Panc1 (cell line): ENCODE results near the gene GGA1. TPM values are rescaled to one million over a fixed set of nuclear protein-coding genes. Genes with fewer than 3 reads are reported as not detected.

Experiments
- ATAC-seq: fragments of 200-7000 bp; cut with Tn5 transposase; 2 replicates; pipeline ENCODE4 v1.9.1; 2020; ENCODE audit warnings: mild to moderate bottlenecking, moderate library complexity
- BruUV-seq: library from RNA; stranded (reverse); fragments of 400-500 nt; replicated peaks from 2 replicates; lab custom pipeline; 2021; lab: Mats Ljungman, UMichigan
- CTCF ChIA-PET: fragments of 300-600 bp; sonication (Branson Sonifier 250); formaldehyde crosslinking; loops from one replicate; lab custom pipeline; 2022; ENCODE audit warnings: antibody characterized with exemption; lab: Charles Lee
- POLR2A ChIA-PET: fragments of 300-600 bp; sonication (Branson Sonifier 250); formaldehyde crosslinking; loops from one replicate; lab custom pipeline; 2022; ENCODE audit warnings: antibody characterized with exemption; lab: Charles Lee
- DNase-seq: peaks from one replicate; pipeline ENCODE4 v3.0.0-alpha.2; 2010; ENCODE audit warnings: low read depth, low spot score
- H3K27ac ChIP-seq: 2 replicates; pipeline ENCODE4 v1.5.1; 2011; ENCODE audit warnings: mild to moderate bottlenecking, low read length, inconsistent platforms
- H3K27me3 ChIP-seq: fragments of 200-500 bp; sonication (Bioruptor generic); 2 replicates; pipeline ENCODE4 v1.6.0; 2014; ENCODE audit warnings: low read length, inconsistent platforms; ENCODE audit not compliant: control insufficient read depth, insufficient read depth
- H3K36me3 ChIP-seq: fragments of 200-500 bp; sonication (Bioruptor generic); 2 replicates; pipeline ENCODE4 v1.5.1; 2014; ENCODE audit warnings: inconsistent platforms, mild to moderate bottlenecking, low read length, moderate library complexity; ENCODE audit not compliant: control insufficient read depth, insufficient read depth
- H3K4me1 ChIP-seq: 2 replicates; pipeline ENCODE4 v1.5.1; 2011; ENCODE audit warnings: inconsistent platforms, mild to moderate bottlenecking, low read length, moderate library complexity; ENCODE audit not compliant: control insufficient read depth, insufficient read depth
- H3K4me3 ChIP-seq, 2 experiments: 2 replicates each; pipeline ENCODE4 v1.5.1; 2011 to 2012; ENCODE audit warnings: low read depth in 2 of 2, low read length in 2 of 2, mild to moderate bottlenecking in 2 of 2, inconsistent platforms in 1 of 2, moderate library complexity in 1 of 2
- H3K9me3 ChIP-seq: fragments of 200-500 bp; sonication (Bioruptor generic); 2 replicates; pipeline ENCODE4 v1.5.1; 2014; ENCODE audit warnings: low read depth, mild to moderate bottlenecking, inconsistent platforms, low read length, moderate library complexity; ENCODE audit not compliant: control insufficient read depth, insufficient read depth
- CTCF ChIP-seq: fragments of 450-650 bp; IDR thresholded peaks from 2 replicates; pipeline ENCODE4 v1.5.1; 2017; ENCODE audit warnings: mild to moderate bottlenecking
- POLR2AphosphoS5 ChIP-seq: IDR thresholded peaks from 2 replicates; pipeline ENCODE4 v1.6.1; 2012; ENCODE audit warnings: mild to moderate bottlenecking, low read depth, low read length, moderate library complexity
- REST ChIP-seq, 2 experiments: IDR thresholded peaks; 2 replicates each; pipeline ENCODE4 v1.6.1; 2011 to 2012; ENCODE audit warnings: low read depth in 2 of 2, control low read depth in 1 of 2, low read length in 1 of 2, mild to moderate bottlenecking in 1 of 2, moderate library complexity in 1 of 2; ENCODE audit not compliant: insufficient read depth in 1 of 2
- SIN3A ChIP-seq: IDR thresholded peaks from 2 replicates; pipeline ENCODE4 v1.6.1; 2012; ENCODE audit warnings: low read depth, mild to moderate bottlenecking, low read length, moderate library complexity, borderline replicate concordance; ENCODE audit not compliant: insufficient read depth
- TCF7L2 ChIP-seq: IDR thresholded peaks from 2 replicates; pipeline ENCODE4 v1.6.1; 2011; ENCODE audit warnings: mild to moderate bottlenecking, low read depth, low read length, inconsistent platforms
- in situ Hi-C: cut with HindIII; loops from 2 replicates; pipeline ENCODE4 v1.10.0; 2016; ENCODE audit warnings: low sequenced_read_pairs, low pct_unique_long_range_greater_than_20kb
- intact Hi-C: fragments of 100-400 bp; cut with micrococcal nuclease; formaldehyde crosslinking; loops from one replicate; pipeline ENCODE4 v1.10.0; 2022; ENCODE audit not compliant: unreplicated experiment
- total RNA-seq: library from RNA; stranded (reverse); gene quantifications from one replicate; pipeline ENCODE4 v1.2.1, GENCODE V29; 2021; ENCODE audit not compliant: unreplicated experiment

Gene GGA1
- total RNA-seq, 1 experiment from 2014 or later: 45.4 TPM

GRCh38 chr22:37611207-37611606 is 2.6 kb downstream of the GGA1 start:
- Histone ChIP-seq H3K4me3 (no peak overlapping the region), H3K27ac (no peak overlapping the region), H3K27me3 (no peaks in the 10 kb centered on the region), H3K4me1 (peaks cover 3% of the 10 kb centered on the region), H3K36me3 (peaks cover 7% of the 10 kb centered on the region; the same call in 1 of the 2 replicates), H3K9me3 (no peaks in the 10 kb centered on the region)
- ChIA-PET CTCF (no interaction called here), POLR2A (no interaction called here)
- in situ Hi-C loops: no loop called here
- BruUV-seq: no TSS peak
- TF ChIP-seq SIN3A: no peak
- no peak for TF ChIP-seq TCF7L2
- TF ChIP-seq POLR2AphosphoS5: no peak
- TF ChIP-seq REST (IDR thresholded peaks at IDR 0.05; ENCODE audit: insufficient read depth in 1 of 2, low read depth in 2 of 2, low read length in 1 of 2): no peak
- no peak for TF ChIP-seq CTCF
- intact Hi-C loops: no loop called here
- no peak for ATAC-seq
- DNase-seq: no peak

DNA sequence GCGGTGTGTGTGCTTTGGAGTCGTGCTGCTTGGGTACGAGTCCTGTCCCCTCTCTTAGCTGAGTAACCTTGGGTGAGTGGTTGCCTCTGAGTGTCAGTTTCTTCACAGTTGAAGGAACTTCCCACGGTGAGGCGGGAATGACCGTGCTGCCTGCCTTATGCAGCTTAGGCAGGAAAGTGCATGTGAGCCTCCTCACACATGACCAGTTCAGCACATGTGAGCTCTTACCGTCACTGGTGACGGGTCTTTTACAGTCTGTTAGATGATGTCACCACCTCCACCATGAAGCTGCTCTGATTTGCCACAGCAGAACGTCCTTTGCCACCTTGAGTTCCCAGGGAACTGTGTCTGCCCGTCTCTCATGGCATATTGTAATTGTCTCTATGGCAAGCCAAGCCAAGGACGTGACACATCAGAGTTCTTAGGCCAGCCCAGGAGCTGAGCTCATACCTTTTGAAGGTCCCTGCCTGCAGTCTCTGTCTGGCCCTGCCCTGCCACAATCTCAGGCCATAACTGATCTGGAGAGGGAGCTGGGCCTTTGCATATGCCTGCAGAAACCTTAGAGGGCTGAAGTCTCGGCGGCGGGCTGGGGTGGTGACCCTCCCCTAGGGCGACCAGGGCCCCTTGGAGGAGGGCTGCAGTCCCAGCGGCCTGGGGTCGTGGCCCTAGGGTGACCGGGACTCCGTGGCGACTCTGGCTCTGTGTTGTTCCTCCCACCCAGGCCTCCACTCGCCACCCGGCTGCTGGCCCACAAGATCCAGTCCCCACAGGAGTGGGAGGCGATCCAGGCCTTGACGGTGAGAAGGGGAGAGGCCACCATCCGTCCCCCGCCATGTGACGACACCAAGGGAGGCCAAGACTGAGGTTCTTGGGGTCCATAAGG is 7.8 kb downstream of the GGA1 start:
- CTCF ChIA-PET: interaction anchor here (1.0 kb wide), 1 partner anchor 27 kb away, joined by 3 read pairs; no protein-coding TSS in a partner anchor
- Histone ChIP-seq H3K36me3 (no peaks in the 10 kb centered on the region), H3K9me3 (no peaks in the 10 kb centered on the region), H3K4me1 (no peaks in the 10 kb centered on the region), H3K27ac (no peak overlapping the region), H3K27me3 (no peaks in the 10 kb centered on the region), H3K4me3 (no peak overlapping the region)
- ATAC-seq (0 out of 2 replicates have a peak, but pooled peaks have one; percentile 32), DNase-seq (no peak)
- in situ Hi-C loops (no loop called here), intact Hi-C loops (no loop called here)
- POLR2A ChIA-PET: no interaction called here
- no TSS peak for BruUV-seq
- TF ChIP-seq SIN3A: no peak

DNA sequence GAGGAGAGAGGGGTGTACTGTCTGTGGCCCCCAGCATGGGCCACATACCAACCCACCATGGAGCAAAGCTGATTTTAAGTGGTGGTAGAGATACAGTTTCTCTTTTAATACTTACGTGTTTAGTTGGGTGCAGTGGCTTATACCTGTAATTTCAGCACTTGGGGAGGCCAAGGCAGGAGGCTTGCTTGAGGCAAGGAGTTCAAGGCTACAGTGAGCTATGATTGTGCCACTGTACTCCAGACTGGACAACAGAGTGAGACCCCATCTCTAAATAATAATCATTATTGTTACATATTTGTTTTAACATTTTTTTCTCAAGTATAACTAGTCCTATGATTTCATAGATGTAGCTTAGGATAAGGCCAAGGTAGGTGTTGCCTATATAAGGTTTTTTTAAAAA is 8.8 kb downstream of the GGA1 start:
- BruUV-seq: no TSS peak
- POLR2A ChIA-PET: interaction anchor here (0.7 kb wide), 1 partner anchor 128 kb away, joined by 9 read pairs; no protein-coding TSS in a partner anchor
- intact Hi-C loops: no loop called here

More for the DNA sequence above, 8.8 kb downstream of the GGA1 start:
- CTCF ChIA-PET: interaction anchor here (0.5 kb wide), 1 partner anchor 113 kb away, joined by 3 read pairs; no protein-coding TSS in a partner anchor
- no peaks in the 10 kb centered on the region for H3K27me3 ChIP-seq
- DNase-seq (no peak), ATAC-seq (no peak)
- H3K4me1 ChIP-seq: no peaks in the 10 kb centered on the region
- in situ Hi-C loops: no loop called here
- no peaks in the 10 kb centered on the region for H3K9me3 ChIP-seq
- H3K4me3 ChIP-seq: no peak overlapping the region
- TF ChIP-seq CTCF (no peak), SIN3A (no peak), REST (IDR thresholded peaks at IDR 0.05; ENCODE audit: insufficient read depth in 1 of 2, low read depth in 2 of 2, low read length in 1 of 2) (no peak), TCF7L2 (no peak)
- no peaks in the 10 kb centered on the region for H3K36me3 ChIP-seq
- no peak overlapping the region for H3K27ac ChIP-seq
